Caco-2 (cell line): ENCODE measurements around the gene RAB5B. TPM values are rescaled to one million over a fixed set of nuclear protein-coding genes. Genes with fewer than 3 reads are reported as not detected.

Source experiments
- BruUV-seq: library from RNA; stranded (reverse); fragments of 400-500 nt; replicated peaks from 2 replicates; lab custom pipeline; 2021; lab: Mats Ljungman, UMichigan
- CTCF ChIA-PET: fragments of 300-600 bp; sonication (Branson Sonifier 250); formaldehyde crosslinking; loops from one replicate; lab custom pipeline; 2022; ENCODE audit warnings: antibody characterized with exemption; lab: Charles Lee
- POLR2A ChIA-PET: fragments of 300-600 bp; sonication (Branson Sonifier 250); formaldehyde crosslinking; loops from one replicate; lab custom pipeline; 2022; ENCODE audit warnings: antibody characterized with exemption; lab: Charles Lee
- DNase-seq, 2 experiments: peaks; one replicate each; pipeline versions ENCODE4 v3.0.0 to v3.0.0-alpha.2; 2020 to 2022
- H3K27me3 ChIP-seq: replicated peaks from 2 replicates; pipeline ENCODE4 v1.6.0; 2011; ENCODE audit warnings: low read length; ENCODE audit not compliant: control insufficient read depth, insufficient read depth
- H3K36me3 ChIP-seq: 2 replicates; pipeline ENCODE4 v1.5.1; 2011; ENCODE audit warnings: low read length; ENCODE audit not compliant: control insufficient read depth, insufficient read depth
- H3K4me1 ChIP-seq: fragments of 250-450 bp; sonication (Bioruptor Pico); 2 replicates; pipeline ENCODE4 v1.5.1; 2020; ENCODE audit warnings: mild to moderate bottlenecking
- H3K4me3 ChIP-seq: 2 replicates; pipeline ENCODE4 v1.5.1; 2011; ENCODE audit warnings: low read depth, mild to moderate bottlenecking, control low read depth, low read length
- H3K9me3 ChIP-seq: fragments of 250-450 bp; sonication (Bioruptor Pico); 2 replicates; pipeline ENCODE4 v1.5.1; 2020; ENCODE audit warnings: mild to moderate bottlenecking, moderate library complexity
- H3K27ac Mint-ChIP-seq: one replicate; pipeline ENCODE4 v1.8.0; 2022; ENCODE audit warnings: mixed read lengths; ENCODE audit not compliant: unreplicated experiment
- H3K27me3 Mint-ChIP-seq: one replicate; pipeline ENCODE4 v1.8.0; 2022; ENCODE audit warnings: mixed read lengths; ENCODE audit not compliant: insufficient read depth, unreplicated experiment
- H3K36me3 Mint-ChIP-seq: one replicate; pipeline ENCODE4 v1.8.0; 2022; ENCODE audit warnings: mild to moderate bottlenecking, mixed read lengths; ENCODE audit not compliant: insufficient read depth, unreplicated experiment
- H3K4me1 Mint-ChIP-seq: one replicate; pipeline ENCODE4 v1.8.0; 2022; ENCODE audit warnings: low read depth, mixed read lengths; ENCODE audit not compliant: unreplicated experiment
- H3K4me3 Mint-ChIP-seq: one replicate; pipeline ENCODE4 v1.8.0; 2022; ENCODE audit warnings: mild to moderate bottlenecking, moderate library complexity, mixed read lengths; ENCODE audit not compliant: unreplicated experiment
- H3K9me3 Mint-ChIP-seq: one replicate; pipeline ENCODE4 v1.8.0; 2022; ENCODE audit warnings: mixed read lengths; ENCODE audit not compliant: unreplicated experiment
- CTCF ChIP-seq, 2 experiments: fragments of 200-600 bp in 1 of 2; IDR thresholded peaks; 1 replicate in 1 of 2; 2 replicates in 1 of 2; pipeline versions ENCODE4 v1.5.1 to v1.8.0; 2011 to 2022; ENCODE audit warnings: antibody characterized with exemption in 1 of 2, control low read depth in 1 of 2, inconsistent platforms in 1 of 2, low read depth in 1 of 2, low read length in 1 of 2, mild to moderate bottlenecking in 1 of 2, moderate library complexity in 1 of 2; ENCODE audit not compliant: insufficient read depth in 1 of 2, severe bottlenecking in 1 of 2, unreplicated experiment in 1 of 2
- intact Hi-C: fragments of 100-400 bp; cut with micrococcal nuclease; formaldehyde crosslinking; loops from one replicate; pipeline ENCODE4 v1.10.0; 2022; ENCODE audit not compliant: unreplicated experiment
- total RNA-seq: library from RNA; stranded (reverse); gene quantifications from 2 replicates; pipeline ENCODE4 v1.2.3, GENCODE V29; 2022

Gene RAB5B
- total RNA-seq, 1 experiment from 2014 or later, result 107 TPM

GRCh38 chr12:55963760-55964159 is 10.1 kb upstream of the RAB5B start:
- Mint-ChIP-seq H3K27me3 (no peaks in the 10 kb centered on the region), H3K36me3 (peaks cover 26% of the 10 kb centered on the region), H3K27ac (peak overlapping the region; percentile 32), H3K4me3 (no peak overlapping the region), H3K9me3 (no peaks in the 10 kb centered on the region), H3K4me1 (peaks cover 18% of the 10 kb centered on the region)
- CTCF ChIA-PET, result no interaction called here
- no TSS peak for BruUV-seq
- no peaks in the 10 kb centered on the region for H3K27me3 ChIP-seq
- TF ChIP-seq CTCF (IDR thresholded peaks at IDR 0.05; ENCODE audit: insufficient read depth in 1 of 2, low read depth in 1 of 2, low read length in 1 of 2, severe bottlenecking in 1 of 2, unreplicated experiment in 1 of 2), result no peak
- peaks cover 20% of the 10 kb centered on the region for H3K4me1 ChIP-seq
- POLR2A ChIA-PET, result no interaction called here
- H3K9me3 ChIP-seq, result no peaks in the 10 kb centered on the region
- no peaks in the 10 kb centered on the region for H3K36me3 ChIP-seq
- no peak for DNase-seq
- no peak overlapping the region for H3K4me3 ChIP-seq
- intact Hi-C loops, result no loop called here

- no TSS peak for BruUV-seq
- H3K27ac Mint-ChIP-seq, result peak overlapping the region; percentile 95
- no peak for TF ChIP-seq CTCF (IDR thresholded peaks at IDR 0.05; ENCODE audit: insufficient read depth in 1 of 2, low read depth in 1 of 2, low read length in 1 of 2, severe bottlenecking in 1 of 2, unreplicated experiment in 1 of 2)
These were observed 8.6 kb upstream of the RAB5B start for GRCh38 chr12:55965240-55965639.

GRCh38 chr12:55965941-55966407 is 7.9 kb upstream of the RAB5B start, which contains the start of gene PMEL:
TSS of gene PMEL (minus strand) at chr12:55966042. CDS start at chr12:55966011, 31 bp downstream.
- peaks cover 18% of the 10 kb centered on the region for H3K4me1 Mint-ChIP-seq
- Histone ChIP-seq H3K9me3 (no peaks in the 10 kb centered on the region), H3K27me3 (no peaks in the 10 kb centered on the region), H3K4me1 (peaks cover 27% of the 10 kb centered on the region), H3K4me3 (peak within 1 kb of the TSS; percentile 90), H3K36me3 (no peaks in the 10 kb centered on the region)
- peak within 1 kb of the TSS; percentile 98 for H3K4me3 Mint-ChIP-seq
- TSS peak; percentile 87 for BruUV-seq
- no peaks in the 10 kb centered on the region for H3K9me3 Mint-ChIP-seq
- POLR2A ChIA-PET, result interaction anchor here (0.5 to 1.6 kb wide), 2 partner anchors 8 to 72 kb away, joined by 3 to 5 read pairs; partner anchors contain the start of gene RAB5B
- no peak for TF ChIP-seq CTCF (IDR thresholded peaks at IDR 0.05; ENCODE audit: insufficient read depth in 1 of 2, low read depth in 1 of 2, low read length in 1 of 2, severe bottlenecking in 1 of 2, unreplicated experiment in 1 of 2)
- H3K27ac Mint-ChIP-seq, result peak within 1 kb of the TSS; percentile 95
- no peak for DNase-seq
- CTCF ChIA-PET, result interaction anchor here (0.9 kb wide), 1 partner anchor 9 kb away, joined by 3 read pairs; no protein-coding TSS in a partner anchor
- H3K27me3 Mint-ChIP-seq, result no peaks in the 10 kb centered on the region
- intact Hi-C loops, result loop anchor here (1.0 kb wide), 1 partner anchor 10 kb away; no protein-coding TSS in a partner anchor
- peaks cover 45% of the 10 kb centered on the region for H3K36me3 Mint-ChIP-seq

More at GRCh38 chr12:55965240-55965639, 8.6 kb upstream of the RAB5B start:
- H3K4me1 ChIP-seq, result peaks cover 23% of the 10 kb centered on the region
- H3K36me3 ChIP-seq, result no peaks in the 10 kb centered on the region
- H3K9me3 Mint-ChIP-seq, result no peaks in the 10 kb centered on the region
- CTCF ChIA-PET, result no interaction called here
- intact Hi-C loops, result no loop called here
- no peaks in the 10 kb centered on the region for H3K27me3 ChIP-seq
- peaks cover 18% of the 10 kb centered on the region for H3K4me1 Mint-ChIP-seq
- H3K36me3 Mint-ChIP-seq, result peaks cover 38% of the 10 kb centered on the region
- H3K4me3 ChIP-seq, result no peak overlapping the region
- peak overlapping the region; percentile 98 for H3K4me3 Mint-ChIP-seq
- H3K9me3 ChIP-seq, result no peaks in the 10 kb centered on the region
- H3K27me3 Mint-ChIP-seq, result no peaks in the 10 kb centered on the region
- POLR2A ChIA-PET, result interaction anchor here (0.5 to 1.6 kb wide), 2 partner anchors 9 to 184 kb away, joined by 3 to 5 read pairs; partner anchors contain the start of gene RAB5B
- DNase-seq, result no peak
